HG03064 (cell line): ENCODE measurements around the gene YBX2.
A peak's percentile ranks its signal among the peaks of the same experiment; 100 is the strongest.

ENCODE experiments used
- ATAC-seq: cut with Tn5 transposase; IDR thresholded peaks from one replicate; pipeline ENCODE4 v1.9.1; 2021; ENCODE audit warnings: low read depth; ENCODE audit not compliant: unreplicated experiment

Gene YBX2

DNA sequence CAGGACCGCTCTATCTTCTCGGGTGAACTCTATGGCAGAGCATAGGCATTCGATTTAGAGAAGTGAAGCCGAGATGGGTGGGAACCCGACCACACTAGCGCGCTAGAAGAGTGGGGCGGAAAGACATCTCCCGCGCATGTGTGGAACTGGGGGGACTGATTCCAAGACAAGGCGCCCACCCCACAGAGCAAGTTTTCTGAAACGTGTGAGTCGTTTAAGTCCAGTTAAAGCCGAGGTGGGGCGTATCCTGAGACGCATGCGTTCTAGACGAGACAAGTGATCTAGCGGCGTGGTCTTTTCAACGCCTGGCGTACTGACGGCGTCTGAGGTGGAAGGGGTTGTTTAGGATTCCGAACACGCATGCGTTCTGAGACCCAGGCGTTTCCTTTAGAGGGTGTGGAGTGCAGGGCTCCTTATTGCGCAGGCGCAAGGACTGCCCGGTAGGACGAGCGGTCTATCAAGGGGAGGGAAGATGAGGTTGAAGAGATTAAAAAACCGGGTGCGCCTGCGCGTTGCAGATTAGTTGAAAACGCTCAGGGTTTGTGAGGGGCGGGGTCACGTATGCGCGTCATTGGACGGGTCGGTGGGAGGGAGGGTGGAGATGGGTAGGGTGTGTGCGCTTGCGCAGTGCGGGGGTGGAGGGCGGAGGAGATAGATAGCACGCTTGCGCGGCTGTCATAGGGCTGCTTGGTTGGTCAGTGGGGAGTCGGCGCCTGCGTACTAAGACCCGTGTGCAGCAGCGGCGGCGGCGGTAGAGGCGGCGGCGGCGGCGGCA lies 12.7 kb upstream of the YBX2 start, which contains the start of gene EIF5A:
TSS of gene EIF5A (plus strand) at position 718 of the 775 bp plus-strand sequence. CDS start 2,008 bp downstream, outside the sequence.
- ATAC-seq, result peak; percentile 62

DNA sequence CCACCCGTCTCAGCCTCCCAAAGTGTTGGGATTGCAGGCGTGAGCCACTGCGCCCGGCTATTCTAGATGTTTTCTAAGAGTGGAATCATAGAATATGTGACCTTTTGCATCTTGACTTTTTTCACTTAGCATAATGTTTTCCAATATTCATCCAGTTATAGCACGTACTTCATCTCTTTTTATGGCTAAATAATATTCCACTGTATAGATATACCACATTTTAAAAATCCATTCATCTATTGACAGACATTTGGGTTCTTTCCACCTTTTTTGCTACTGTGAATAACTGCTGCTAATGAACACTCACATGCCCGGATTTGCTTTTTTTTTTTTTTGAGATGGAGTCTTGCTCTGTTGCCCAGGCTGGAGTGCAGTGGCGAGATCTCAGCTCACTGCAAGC lies 9.7 kb upstream of the YBX2 start:
- no peak for ATAC-seq

DNA sequence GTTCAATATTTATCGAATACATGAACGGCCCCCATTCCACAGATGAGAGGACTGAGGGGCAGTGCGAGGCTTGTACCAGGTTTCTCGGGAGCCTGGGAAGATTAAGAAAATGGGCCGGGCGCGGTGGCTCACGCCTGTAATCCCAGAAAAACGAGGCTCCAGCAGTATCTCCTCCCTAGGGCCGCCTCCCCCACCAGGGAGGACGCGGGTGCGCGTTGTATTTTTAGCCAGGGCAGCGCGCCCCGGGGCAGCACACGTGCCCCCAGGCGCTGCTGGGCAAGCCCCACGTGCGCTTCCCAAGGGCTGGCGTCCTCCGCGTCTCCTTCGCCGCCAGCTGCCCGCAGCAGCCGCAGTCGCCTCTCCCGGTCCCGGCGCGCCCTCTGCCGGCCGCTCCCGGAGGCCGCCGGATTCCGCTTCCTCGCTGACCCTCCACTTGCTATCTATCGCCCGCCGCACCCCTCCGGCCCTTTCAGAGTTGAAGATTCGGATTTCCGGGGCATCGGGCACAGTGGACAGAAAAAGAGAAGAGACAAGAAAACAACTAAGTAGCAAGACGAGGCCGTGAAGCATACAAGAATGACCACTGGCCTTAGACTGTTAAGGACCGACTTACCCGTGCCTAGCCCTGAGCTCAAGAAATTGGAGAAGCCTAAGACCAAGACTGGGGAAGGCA lies 1.9 kb upstream of the YBX2 start:
- ATAC-seq, result no peak

DNA sequence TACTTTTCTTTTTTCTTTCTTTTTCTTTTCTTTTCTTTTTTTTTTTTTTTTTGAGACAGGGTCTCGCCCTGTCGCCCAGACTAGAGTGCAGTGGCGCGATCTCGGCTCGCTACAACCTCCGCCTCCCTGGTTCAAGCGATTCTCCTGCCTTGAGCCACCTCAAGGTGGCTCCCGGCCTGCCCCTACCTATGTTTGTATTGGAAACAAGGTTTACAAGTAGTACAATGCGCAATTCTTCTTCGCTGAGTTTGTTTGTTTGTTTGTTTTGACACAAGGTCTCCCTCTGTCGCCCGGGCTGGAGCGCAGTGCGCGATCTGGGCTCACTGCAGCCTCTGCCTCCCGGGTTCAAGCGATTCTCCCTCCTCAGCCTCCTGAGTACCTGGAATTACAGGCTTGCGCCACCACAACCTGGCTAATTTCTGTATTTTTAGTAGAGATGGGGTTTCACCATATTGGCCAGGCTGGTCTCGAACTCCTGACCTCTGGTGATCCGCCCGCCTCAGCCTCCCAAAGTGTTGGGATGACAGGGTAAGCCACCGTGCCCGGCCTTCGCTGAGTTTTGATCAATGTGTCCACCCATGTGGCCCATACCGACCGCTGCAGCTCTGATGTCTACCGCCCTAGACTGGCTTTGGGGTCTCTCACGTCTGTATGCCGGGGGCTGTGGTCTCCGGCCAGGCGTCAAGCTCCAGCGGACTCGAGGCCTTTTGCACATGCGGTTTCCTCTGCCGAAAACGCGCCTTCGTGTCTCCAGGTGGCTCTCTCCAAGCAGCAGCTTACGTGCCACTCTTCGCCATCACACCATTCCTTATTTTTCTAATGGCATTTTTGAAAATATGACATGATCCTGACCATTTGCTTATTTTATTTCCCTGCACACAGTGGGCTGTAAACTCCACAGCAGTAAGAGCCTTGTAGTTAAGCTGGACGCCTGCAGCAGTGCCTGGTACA lies 1.1 kb upstream of the YBX2 start:
- no peak for ATAC-seq

DNA sequence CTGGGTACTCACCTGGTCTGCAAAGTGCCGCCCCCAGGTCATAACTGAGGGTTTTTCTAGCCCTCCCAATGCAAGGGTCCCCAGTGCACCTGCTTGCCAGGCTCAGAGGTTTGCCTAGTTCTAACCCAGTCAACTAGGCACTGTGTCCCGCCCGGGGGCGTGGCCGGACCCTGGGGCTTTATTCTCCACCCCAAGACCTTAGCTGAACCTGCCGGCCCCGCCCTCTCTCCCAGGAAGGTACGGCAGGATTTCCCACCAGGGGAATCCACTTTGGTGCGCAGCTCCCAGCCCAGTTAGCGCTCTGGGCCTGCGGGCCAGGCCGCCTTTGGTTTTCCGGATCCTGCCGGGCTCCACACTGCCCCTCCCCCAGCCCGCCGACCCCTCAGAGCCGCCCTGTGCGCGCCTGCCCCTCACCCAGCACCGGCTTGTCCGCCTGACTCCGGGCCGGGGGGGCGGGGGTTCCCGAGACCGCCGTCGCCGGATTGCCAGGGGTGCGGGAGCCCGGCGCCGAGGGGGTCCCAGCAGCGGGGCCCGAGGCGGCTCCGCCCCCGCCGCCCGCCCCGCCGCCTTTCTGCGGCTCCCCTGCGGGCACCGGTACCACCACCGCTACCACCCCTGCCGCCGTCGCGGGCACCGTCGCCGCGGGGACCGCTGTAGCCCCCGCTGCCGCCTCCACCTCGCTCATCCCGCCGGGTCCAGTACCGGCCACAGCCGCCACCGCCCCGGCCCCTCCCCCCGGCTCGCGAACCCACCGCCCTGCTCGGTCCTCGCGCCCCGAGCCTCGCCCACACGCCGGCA lies 424 bp downstream of the YBX2 start:
- no peak for ATAC-seq

DNA sequence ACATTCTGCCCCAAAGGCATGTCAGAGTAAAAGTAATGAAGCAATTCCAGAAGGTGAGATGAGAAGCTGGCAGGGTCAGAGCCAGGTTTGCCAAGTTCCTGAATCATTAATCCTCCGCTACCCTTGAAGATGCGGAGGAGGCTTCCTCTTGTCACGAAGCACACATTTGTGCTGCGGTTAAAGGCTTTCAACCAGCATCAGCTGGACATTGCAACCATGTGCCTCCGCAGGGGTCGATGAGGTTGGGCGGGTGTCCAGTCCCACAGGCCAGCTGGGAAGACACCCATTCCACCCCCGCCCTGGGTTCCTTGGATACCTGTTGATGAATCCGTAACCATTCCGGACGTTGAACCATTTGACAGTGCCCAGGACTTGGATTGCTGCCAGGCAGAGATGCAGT lies 1.3 kb downstream of the YBX2 start:
- ATAC-seq, result no peak

DNA sequence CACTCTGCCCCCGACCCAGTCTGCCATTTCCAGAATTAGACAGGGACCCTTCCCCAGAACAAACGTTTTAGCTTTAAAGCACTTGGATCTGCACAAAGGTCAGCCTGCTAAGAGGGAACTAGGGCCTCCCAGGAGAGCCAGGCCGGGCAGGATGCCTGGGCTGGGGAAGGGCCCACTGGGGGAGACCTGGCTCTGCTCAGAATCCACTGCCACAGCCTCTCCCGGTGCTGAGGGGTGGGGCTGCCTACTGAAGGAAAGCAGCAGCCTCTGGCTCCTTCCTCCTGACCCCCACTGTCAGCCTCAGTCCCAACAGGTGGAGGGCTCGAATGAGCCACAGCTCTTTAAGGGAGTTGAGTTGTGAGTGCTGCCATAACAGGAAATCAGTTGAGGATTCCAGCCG lies 1.7 kb downstream of the YBX2 start:
- no peak for ATAC-seq

DNA sequence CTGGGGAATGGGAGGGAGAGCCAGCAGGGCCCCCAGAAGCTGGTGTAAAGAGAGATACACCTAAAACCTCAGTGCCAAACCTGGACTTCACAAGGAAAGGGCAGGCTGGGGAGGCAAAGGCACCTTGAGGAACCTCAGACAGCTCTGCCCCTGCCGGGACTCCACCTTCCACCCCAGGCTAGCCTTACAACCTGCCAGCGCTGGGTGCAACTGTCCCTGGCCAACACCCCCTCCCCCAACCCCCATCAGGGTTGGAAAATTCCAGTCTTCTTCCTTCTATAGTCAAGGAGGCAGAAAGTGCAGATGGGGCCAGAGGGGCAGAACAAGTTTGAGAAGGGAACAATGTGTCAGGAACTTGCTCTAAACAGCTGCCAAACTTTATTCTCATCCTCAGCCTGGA lies 2.2 kb downstream of the YBX2 start:
- ATAC-seq, result no peak

DNA sequence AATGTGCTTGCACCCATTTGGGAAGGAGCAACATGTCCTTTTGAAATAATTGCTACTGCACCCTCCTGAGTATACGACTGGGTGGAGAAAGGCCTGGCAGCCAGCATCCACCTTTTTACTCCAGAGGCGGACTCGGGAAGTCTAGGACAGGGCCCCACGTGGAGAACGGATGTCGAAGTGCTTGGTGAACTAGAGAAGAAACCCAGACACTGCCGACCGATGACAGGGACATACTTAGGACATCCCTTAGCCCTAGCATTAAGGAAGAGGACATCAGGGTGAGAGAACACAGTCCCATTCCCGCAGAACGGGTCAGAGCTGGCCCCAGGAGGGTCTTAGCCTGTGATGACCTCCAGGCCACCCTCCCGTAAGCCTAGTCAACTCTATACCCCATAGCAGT lies 3.8 kb downstream of the YBX2 start:
- no peak for ATAC-seq

DNA sequence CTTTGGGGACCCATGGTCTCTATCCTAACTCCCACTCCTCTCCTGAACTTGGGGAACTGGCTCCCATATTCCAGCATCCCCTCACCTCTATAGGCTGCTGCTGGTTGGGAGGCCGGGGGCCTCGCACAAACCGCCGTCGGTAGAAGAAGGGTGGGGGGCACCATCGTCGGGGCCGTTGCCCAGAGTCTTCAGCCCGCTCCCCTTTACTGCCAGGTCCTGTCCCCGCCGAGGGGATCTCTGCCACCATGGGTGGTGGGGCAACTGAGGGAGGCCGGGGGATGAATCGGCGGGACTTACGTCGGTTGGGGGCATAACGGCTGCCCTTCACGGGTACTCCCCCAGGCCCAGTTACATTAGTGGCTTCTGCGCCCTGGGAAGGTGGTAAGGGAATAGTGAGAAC lies 4.3 kb downstream of the YBX2 start:
- no peak for ATAC-seq

DNA sequence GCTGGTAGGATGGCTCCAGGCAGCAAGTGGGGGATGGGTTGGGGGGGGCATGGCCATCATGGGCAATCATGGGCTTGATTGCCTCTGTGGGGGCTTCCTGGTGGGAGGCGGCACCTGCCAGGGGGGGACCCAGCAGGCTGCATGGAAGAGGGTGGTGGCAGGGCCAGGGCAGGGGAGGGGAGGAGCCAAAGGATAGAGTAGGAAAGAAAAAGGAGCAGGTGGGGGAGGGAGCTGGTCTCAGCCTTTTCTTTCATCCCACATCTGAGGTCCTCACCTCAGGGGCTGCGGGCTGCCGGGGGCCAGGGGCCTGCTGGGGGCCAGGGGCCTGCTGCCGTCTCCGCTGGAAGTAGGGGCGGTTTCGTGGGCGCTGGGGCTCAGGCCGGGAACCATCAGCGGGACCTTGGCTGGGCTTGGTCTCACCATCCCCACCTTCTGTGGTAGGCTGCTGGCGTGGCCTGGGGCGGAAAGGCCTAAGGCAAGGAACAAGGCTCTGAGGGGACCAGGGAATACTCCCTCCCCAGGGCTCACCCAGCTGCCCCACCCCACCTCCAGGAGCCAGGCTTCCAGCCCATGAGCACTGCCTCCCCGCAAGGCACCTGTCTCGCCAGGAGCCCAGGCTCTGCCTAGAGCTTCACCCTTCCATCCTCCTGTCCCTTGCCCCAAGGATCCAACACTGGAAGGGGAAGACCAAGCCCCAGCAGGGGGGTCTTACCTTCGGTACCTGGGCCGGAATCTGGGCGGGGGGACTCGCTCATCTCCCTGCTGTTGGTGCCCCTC lies 5.0 kb downstream of the YBX2 start:
- no peak for ATAC-seq

DNA sequence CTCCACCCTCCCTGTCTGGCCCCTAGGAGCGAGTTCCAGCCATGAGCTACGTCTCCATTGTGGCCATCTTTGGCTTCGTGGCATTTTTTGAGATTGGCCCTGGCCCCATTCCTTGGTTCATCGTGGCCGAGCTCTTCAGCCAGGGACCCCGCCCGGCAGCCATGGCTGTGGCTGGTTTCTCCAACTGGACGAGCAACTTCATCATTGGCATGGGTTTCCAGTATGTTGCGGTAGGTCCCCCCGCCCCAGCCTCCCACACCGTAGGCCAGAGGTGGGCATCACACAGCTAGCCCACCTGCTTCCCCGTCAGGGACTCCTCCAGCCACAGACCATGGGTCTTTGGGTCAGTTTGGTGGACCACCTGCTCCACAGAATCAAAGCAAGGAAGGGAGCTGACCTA lies 8.8 kb downstream of the YBX2 start:
- no peak for ATAC-seq

DNA sequence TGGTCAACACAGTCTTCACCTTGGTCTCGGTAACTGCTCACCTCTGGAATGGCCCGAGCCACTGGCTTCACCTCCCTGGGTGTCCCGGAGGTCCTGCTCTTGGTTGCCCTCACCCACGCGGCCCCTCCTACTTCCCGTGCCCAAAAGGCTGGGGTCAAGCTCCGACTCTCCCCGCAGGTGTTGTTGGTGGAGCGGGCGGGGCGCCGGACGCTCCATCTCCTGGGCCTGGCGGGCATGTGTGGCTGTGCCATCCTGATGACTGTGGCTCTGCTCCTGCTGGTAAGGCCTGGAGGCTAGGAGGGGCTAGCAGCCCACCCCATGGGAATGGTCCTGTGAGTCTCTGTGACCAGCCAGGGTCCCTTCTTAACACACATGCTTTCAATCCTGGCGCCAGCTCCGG lies 9.5 kb downstream of the YBX2 start:
- ATAC-seq, result no peak

DNA sequence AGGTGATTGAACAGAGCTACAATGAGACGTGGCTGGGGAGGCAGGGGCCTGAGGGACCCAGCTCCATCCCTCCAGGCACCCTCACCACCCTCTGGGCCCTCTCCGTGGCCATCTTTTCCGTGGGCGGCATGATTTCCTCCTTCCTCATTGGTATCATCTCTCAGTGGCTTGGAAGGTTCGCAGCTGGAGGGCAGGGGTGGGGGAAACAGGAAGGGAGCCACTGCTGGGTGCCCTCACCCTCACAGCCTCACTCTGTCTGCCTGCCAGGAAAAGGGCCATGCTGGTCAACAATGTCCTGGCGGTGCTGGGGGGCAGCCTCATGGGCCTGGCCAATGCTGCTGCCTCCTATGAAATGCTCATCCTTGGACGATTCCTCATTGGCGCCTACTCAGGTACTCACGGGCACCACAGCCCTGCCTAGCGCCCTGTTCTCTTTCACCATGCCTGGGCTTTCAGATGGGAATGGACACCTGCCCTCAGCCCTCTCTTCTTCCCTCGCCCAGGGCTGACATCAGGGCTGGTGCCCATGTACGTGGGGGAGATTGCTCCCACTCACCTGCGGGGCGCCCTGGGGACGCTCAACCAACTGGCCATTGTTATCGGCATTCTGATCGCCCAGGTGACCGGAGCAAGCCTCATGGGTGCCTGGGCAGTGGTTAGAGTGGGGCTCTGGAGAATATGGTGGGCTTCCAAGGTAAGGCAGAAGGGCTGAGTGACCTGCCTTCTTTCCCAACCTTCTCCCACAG lies 10.8 kb downstream of the YBX2 start:
- no peak for ATAC-seq

DNA sequence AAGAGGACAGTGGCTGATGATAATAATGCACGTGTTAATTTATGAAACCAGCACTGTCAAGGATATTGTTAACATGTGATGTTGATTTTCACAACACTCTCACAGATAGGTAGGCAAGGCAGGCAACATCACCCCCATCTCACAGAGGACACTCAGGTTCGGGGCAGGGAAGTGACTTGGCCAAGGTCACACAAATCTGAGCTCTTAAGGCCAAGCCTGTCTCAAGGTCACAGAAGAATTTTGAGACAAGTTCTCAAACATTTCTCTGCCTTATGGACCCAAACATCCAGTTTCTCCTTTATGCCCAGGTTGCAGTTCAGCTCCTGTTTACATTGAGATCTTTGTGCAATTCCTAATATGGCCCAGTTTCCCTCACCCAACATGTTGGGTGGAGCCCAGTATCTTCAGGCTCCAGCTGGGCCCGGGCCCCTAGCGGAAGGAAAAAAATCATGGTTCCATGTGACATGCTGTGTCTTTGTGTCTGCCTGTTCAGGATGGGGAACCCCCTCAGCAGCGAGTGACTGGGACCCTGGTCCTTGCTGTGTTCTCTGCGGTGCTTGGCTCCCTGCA lies 11.6 kb downstream of the YBX2 start:
- ATAC-seq, result no peak

DNA sequence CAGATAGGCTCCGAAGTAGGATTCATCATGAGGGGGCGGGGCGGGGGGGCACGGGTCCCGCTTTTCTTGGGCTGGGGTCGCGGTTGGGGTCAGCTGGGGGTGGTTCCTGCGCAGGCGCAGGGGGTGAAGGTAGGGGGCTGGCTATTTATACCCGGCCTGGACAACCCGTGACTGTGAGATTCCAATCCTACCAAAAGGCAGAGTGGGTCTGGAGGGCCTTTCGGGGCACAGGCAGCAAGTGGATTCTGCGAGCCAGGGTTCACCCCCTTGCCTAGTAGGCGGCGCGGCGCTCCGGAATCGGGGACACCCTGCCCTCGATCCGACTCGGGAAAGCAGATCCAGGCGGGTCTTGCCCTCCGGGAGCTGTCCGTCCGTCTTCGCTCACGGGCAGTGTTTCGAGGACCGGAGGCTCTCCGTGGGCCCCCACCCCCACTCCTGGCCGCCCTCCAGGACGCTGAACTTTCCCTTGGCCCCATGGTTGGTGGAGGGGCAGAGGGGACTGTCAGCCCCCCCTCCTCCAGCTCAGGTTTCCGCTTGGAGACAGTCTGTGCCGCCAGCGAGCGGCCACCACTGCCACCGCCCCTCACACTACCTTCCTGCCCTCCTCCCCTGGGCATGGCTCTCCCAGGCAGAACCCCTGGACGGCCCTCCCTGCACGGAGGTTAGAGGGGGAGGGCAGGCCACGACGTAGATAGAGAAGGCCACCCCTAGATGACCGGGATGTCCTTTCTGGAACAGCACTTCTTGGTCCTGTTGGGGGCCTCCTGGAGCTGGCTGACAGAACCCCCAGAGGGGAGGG lies 12.3 kb downstream of the YBX2 start:
- no peak for ATAC-seq

DNA sequence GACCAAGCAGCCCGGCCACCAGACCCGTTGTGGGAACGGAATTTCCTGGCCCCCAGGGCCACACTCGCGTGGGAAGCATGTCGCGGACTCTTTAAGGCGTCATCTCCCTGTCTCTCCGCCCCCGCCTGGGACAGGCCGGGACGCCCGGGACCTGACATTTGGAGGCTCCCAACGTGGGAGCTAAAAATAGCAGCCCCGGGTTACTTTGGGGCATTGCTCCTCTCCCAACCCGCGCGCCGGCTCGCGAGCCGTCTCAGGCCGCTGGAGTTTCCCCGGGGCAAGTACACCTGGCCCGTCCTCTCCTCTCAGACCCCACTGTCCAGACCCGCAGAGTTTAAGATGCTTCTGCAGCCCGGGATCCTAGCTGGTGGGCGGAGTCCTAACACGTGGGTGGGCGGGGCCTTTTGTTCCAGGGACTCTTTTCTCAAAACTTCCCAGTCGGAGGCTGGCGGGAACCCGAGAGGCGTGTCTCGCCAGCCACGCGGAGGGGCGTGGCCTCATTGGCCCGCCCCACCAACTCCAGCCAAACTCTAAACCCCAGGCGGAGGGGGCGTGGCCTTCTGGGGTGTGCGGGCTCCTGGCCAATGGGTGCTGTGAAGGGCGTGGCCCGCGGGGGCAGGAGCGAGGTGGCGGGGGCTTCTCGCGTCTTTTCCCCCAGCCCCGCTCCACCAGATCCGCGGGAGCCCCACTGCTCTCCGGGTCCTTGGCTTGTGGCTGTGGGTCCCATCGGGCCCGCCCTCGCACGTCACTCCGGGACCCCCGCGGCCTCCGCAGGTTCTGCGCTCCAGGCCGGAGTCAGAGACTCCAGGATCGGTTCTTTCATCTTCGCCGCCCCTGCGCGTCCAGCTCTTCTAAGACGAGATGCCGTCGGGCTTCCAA lies 13.1 kb downstream of the YBX2 start, which contains the start of gene SLC2A4:
TSS of gene SLC2A4 (plus strand) at position 645 of the 879 bp plus-strand sequence. CDS start at position 862, 217 bp downstream.
- ATAC-seq, result no peak
